GM21390 (cell line): ENCODE measurements around the gene ATG10.
"Not testable (repeated sequence)": the region's sequence is repeated elsewhere in the genome, so short reads cannot be mapped to it uniquely, and the experiment has no call there.

ENCODE experiments used
- ATAC-seq: cut with Tn5 transposase; IDR thresholded peaks from one replicate; pipeline ENCODE4 v1.9.1; 2021; ENCODE audit not compliant: unreplicated experiment

ATG10 gene

DNA sequence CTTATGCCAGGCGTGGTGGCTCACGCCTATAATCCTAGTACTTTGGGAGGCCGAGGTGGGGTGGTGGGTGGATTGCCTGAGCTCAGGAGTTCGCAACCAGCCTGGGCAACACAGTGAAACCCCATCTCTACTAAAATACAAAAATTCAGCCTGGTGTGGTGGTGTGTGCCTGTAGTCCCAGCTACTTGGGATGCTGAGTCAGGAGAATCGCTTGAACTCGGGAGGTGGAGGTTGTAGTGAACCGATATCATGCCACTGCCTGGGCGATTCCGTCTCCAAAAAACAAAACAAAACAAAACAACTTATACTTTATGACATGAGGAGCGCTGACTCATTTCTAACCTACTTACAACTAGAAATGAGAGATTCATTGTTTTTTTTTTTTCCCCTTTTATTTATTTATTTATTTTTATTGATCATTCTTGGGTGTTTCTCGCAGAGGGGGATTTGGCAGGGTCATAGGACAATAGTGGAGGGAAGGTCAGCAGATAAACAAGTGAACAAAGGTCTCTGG is 10.4 kb downstream of the ATG10 start:
- not testable (repeated sequence) for ATAC-seq

DNA sequence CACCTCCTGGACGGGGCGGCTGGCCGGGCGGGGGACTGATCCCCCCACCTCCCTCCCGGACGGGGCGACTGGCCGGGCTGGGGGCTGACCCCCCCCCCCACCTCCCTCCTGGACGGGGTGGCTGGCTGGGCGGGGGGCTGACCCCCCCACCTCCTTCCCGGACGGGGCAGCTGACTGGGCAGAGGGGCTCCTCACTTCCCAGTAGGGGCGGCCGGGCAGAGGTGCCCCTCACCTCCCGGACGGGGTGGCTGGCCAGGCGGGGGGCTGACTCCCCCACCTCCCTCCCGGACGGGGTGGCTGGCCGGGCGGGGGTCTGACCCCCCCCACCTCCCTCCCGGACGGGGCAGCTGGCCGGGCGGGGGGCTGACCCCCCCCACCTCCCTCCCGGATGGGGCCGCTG is 11.3 kb downstream of the ATG10 start:
- not testable (repeated sequence) for ATAC-seq

DNA sequence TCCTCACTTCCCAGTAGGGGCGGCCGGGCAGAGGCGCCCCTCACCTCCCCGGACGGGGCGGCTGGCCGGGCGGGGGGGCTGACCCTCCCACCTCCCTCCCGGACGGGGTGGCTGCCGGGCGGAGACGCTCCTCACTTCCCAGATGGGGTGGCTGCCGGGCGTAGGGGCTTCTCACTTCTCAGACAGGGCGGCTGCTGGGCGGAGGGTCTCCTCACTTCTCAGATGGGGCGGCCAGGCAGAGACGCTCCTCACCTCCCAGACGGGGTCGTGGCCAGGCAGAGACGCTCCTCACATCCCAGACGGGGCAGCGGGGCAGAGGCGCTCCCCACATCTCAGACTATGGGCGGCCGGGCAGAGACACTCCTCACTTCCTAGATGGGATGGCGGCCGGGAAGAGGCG is 11.7 kb downstream of the ATG10 start:
- ATAC-seq: not testable (repeated sequence)

DNA sequence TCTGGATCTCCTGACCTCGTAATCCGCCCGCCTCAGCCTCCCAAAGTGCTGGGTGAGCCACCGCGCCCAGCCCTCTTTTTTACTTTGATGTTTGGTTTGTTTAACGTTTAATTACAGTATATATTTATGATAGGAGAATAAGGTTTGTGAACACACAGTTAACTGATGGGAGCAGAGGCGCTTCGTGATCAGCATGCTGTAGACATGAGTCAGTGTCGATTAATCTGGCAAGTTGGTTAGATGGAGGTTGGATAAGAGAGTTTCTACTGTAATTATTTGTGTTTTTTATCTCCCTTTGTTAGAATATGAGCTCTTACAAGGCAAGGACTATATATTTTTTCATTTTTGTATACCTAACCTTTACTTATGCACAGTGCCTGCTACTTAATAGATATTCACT is 14.3 kb downstream of the ATG10 start:
- ATAC-seq: no peak

DNA sequence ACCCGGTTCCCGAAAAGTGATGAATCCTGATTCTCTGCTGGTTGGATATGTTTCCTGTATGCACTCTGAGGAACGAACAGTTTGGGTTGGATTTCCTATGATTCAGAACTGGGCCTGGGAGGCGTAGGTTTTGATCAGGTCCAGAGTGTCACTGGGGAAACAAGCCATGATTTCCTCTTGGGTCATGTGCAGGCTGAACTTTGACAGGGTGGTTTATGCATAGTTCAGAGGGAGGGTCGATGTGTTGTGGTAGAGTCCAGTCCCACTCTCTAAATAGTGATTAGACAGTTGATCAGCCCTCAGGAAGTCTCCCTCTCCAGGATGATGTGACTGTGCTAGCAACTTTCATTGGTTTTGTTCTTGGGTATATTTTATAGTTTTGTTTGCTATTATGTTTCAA is 17.4 kb downstream of the ATG10 start:
- ATAC-seq: no peak

DNA sequence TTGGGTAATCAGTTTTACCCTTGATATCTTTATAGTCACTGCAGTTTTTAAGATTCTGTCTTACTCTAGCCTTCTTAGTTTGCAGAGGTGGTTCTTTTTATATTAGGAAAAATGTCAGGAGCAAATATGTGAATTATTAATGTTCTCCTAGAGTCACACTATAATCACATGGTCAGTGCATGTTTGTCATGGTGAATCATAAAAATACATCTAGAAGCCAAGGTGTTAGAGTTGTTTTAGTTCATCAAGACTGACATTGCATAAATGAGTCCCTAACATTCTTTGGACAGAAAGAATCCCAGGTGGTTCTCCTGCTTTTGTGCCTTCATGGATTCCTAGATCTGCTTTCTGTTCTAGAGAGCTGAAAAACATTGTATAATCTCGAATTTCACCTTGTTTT is 22.9 kb downstream of the ATG10 start:
- ATAC-seq: no peak

DNA sequence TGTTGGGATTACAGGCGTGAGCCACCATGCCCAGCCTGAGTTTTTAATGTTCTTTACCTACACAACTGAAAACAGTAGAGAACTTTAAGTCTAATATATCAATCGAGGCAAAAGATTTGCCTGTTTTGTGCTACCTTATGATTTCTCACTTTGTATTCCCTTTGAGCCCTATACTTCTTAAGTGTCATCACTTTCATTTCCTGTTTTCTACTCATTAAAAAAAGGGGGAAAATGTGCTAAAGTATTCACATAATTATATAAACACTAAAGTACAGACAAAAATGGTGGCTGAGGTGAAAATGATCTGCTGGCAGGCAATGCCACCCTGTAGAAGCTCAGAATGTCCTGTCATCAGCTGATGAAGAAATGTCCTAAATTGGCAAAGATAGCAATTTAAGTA is 23.6 kb downstream of the ATG10 start:
- ATAC-seq: no peak

DNA sequence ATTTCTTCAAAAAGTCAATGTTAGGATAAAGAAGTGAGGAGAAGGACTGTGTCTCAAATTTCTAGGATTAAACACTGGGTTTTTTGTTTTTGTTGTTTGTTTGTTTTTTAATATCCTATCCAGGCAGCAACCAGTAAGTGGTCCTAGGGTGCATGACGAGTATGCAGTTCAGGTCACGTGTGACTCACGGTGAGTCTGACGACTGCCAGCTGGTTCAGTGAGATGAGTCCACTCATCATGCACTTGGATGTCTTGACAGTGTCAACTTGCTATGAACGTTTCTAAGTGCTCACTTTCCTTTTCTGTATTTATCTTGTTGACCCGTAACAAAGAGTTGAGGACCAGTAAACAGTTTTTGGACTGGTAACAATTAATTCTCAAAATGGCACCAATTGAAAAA is 32.7 kb downstream of the ATG10 start:
- ATAC-seq: no peak

DNA sequence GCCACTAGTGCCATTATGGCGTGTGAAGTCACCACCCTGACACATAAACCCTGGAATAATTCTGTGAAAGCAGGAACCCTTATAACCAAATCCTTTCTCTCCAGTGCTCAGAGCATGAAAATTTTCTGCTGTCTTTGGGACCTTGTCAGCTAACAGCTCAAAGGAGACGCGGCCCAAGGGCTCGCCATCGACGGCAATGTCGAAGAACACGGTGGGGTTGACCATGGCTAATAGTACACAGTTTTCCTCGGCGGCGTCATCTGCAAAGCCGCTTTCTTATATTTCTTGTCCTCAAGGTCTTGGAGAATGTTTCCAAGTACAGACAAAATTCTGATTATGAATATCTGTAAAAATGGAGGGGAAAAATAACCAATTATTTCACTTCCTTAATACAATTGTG is 38.0 kb downstream of the ATG10 start:
- not testable (repeated sequence) for ATAC-seq

DNA sequence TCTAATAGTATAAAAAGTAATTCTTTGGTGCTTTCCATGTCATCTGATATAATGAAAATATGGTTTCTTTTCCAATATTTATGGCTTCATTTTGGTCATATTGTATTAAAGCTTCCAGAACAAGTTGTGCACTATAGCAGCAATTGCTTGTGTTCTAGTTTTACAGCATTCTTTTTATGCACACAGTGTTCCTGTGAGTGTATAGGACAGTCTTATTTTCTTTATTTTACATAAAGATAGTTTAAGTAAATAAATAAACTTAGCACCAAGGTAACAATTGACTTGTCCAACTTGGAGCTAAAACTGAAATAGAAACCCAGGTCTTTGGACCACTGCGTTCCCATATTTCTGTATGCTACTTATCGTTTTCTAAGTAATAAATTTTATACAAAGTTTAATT is 38.9 kb downstream of the ATG10 start:
- no peak for ATAC-seq

DNA sequence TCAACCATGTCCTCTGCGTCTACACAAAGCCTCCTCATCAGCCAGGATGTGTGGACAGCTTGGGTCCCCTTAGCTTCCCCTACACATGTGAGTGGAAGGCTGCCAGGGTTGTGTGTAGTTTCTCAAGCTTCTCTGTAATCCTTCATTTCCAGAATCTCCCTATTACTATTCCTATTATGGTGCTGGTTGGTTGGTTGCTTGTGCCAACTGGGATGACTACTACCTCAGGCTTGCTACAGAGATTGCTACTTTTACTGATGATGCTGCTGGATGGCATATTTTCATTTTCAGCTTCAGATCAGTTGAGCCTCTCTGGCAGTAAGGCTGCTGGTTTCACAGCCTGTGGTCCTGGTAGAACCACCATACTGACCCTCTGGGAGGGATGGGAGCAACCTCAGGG is 39.9 kb downstream of the ATG10 start:
- no peak for ATAC-seq

DNA sequence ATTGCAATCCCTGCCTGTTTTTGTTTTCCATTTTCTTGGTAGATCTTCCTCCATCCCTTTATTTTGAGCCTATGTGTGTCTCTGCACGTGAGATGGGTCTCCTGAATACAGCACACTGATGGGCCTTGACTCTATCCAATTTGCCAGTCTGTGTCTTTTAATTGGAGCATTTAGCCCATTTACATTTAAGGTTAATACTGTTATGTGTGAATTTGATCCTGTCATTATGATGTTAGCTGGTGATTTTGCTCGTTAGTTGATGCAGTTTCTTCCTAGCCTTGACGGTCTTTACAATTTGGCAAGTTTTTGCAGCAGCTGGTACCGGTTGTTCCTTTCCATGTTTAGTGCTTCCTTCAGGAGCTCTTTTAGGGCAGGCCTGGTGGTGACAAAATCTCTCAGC is 42.8 kb downstream of the ATG10 start:
- ATAC-seq: not testable (repeated sequence)

DNA sequence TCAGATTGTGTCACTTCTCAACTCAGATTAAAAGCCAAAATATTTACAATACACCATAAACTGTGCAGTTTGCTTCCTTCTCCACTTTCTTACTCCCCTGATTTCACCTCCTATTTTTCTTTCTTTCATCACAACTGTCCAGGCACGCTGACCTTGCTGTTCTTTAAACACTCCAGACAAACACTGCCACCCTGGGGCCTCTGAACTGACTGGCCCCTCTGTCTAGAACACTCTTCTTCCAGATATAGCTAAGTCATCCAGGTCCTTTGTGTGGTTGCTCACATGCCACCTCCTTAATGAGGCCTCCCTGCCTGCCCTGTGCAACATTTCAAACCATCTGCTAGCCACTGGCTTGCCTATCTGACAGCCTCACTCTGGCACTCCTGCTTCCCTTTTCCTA is 46.6 kb downstream of the ATG10 start:
- no peak for ATAC-seq

DNA sequence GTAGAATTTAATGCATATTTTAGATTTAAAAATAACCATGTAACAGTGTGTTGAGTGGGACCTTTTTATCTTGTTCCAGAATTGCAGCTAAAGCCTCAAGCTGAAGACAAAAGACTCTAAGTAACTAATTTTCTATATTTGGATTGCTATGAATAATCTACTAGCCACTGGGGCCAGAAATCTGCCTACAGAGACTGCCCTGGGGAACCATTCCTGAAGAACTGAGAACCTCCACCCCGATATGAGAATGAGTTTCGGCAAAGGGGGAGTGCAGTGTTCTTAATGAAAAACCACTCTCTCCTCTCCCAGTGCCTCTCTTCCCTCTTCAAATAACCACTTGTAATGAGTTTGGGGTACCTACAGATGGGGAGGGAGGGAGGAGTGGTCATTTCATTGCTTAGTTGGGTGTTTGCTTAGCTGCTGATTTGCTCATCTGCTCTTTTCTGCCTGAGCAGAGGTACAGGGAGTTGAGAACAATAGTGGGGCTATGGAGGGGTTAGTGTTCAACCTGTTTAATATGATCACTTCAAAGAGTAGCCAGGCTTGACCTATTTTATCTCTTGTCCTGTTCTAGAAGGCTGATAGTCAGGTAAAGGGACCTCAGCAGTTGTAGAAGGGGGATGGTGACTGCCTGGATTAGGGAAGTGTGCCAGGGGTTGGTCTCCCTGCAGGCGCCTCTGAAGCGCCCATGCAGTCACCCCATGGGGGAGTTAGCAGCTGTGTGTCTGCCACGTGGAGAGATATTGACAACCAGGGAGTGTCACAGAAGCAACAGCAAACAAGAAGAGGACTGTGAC is 47.7 kb downstream of the ATG10 start:
- ATAC-seq: no peak

DNA sequence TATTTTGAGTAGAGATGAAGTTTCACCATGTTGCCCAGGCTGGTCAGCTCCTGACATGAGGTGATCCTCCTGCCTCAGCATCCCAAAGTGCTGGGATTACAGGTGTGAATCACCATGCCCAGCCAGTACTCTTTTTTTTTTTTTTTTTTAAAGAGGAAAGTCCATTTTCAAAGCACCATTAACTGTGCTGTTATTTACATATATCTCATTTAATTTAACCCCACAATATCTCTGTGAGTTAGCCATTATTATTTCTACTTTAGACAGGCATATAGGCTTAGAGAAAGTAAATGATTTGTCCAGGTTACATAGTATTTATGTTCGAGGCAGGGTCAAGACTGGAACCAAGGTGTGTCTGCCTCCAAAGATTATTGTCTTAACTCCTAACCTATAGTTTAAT is 50.7 kb downstream of the ATG10 start:
- no peak for ATAC-seq

DNA sequence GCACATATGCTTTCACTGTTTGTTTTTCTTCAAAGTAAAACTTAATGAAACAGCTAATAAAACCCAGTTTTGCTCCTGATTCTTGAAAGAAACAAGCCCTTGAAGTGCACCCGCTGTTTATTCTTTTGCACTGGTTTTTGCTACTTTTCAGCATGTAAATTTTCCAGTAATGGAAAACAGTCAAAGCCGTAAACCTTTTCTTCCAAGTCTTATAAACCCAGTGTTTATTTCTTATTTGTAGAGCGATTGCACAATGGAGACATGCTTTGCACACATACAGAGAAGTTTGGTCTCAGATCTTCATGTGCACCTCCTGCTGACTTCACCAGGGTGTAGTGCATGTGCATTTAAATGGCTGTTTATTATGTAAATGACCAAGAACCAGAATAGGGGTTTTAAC is 51.8 kb downstream of the ATG10 start:
- ATAC-seq: no peak

DNA sequence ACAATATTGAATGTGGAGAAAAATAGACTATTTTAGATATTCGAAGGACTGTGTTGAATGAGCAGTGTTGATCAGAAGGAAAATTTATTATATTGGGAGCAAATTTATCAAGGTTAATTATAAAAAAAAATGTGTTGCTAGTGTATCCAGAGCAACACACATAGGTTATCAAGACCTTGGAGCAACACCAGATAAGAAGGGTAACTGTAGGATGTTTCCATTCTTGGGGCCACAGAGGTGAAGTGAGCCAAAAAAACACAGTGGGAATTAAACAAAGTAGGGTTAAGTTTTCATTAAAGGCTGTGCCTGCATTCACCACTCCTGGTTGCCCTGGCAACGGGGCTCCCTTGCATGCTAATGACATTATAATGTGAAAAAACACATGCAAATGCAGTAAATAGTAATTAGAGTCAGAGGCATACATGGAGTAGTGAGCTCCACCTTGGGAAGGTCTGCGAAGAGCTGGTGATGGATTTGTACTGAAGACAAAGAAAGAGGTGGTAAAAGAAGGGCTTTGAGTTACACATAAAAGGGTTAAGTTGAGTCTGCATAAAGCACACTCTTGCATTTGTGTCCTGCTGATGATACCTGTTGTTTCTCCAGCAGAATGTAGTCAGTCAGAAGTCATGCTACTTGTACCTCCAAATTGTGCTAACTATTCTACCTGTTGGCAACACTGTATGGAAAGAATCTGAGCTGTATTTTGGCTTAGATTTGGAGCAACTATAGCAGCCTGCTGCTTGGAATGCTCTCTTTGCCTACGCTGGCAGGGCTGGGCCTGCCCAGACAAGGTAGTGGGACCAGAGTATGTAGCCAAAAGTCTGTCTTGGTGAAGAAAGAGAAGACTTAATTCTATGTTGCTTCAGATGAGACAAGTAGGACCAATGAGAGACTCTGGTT is 59.6 kb downstream of the ATG10 start:
- no peak for ATAC-seq

DNA sequence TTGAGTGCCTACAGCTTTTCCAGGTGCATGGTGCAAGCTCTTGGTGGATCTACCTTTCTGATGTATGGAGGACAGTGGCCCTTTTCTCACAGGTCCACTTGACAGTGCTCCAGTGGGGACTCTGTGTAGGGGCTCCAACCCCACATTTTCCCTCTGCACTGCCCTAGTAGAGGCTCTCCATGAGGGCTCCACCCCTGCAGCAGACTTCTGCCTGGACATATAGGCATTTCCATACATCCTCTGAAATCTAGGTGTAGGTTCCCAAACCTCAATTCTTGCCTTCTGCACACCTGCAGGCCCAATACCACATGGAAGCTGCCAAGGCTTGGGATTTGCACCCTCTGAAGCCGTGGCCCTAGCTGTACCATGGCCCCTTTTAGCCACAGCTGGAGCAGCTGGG is 71.1 kb downstream of the ATG10 start:
- ATAC-seq: not testable (repeated sequence)

DNA sequence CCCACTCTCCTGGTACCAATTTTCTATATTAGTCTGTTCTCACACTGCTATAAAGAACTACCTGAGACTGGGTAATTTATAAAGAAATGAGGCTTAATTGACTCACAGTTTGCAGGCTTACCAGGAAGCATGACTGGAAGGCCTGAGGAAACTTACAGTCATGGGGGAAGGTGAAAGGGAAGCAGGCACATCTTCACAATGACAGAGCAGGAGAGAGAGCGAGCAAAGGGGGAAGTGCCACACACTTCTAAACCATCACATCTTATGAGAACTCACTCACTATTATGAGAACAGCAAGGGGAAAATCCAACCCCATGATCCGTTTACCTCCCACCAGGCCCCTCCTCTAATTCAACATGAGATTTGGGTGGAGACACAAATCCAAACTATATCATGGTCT is 72.2 kb downstream of the ATG10 start:
- no peak for ATAC-seq

DNA sequence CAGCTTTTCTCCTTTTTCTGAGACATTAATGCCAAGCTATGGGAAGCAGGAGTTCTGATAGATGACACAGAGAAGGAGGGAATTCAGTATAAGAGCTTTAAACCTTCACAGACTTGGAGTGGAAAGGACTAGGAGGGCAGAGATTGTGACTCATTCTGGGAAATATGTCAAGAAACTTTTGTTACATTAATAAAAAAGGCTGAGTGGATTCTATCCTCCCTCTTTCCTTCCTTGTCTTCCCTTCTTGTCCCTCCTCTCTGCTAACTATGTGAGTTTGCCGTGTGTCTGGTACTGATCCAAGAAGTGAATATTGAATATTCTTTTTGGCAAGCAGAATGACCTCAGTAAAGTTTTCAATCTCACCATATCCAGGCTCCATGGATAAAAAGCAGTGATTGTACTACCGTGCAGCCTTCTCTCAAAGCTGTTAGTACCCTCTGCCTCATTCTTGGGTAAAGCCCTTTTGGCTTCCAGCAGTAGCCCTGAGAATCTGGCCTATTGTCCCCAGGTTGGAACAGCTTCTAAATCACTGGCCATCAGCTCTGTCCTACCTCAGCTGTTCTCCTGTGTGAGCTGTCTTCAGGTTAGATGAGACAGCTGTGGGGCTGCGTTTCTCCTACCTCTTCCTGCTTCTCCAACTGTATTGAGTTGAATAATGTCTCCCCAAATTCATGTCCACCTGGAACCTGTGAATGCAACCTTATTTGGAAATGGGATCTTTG is 73.9 kb downstream of the ATG10 start:
- no peak for ATAC-seq

DNA sequence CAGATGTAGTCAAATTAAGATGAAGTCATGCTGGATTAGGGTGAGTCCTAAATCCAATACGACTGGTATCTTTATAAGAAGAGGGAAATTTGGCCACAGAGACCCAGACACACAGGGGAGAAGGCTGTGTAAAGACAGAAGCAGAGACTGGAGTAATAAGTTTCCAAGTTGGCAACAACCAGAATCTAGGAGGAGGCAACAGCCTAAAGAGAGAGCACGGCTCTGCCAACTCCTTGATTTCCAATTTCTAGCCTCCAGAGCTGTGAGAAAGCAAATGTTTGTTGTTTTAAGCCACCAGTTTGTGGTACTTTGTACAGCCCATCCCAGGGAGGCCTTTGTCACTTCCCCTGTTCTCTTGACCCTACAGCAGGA is 74.4 kb downstream of the ATG10 start:
- ATAC-seq: no peak
